Measurements from ENCODE around the gene GPR87.

GPR87 gene

GRCh38 chr3:151329363-151329762 is 12.7 kb upstream of the GPR87 start, which contains the start of gene P2RY13:
P2RY13 (minus strand) TSS chr3:151329549; CDS start chr3:151329528, 21 bp downstream.
- no peak for TF ChIP-seq CTCF (conservative IDR thresholded peaks at IDR 0.05; ENCODE audit: low read depth, low read length)
- no peak within 1 kb of the TSS for H3K4me3 ChIP-seq (ENCODE audit: low read depth, low read length)

GRCh38 chr3:151328298-151328995 is 11.8 kb upstream of the GPR87 start:
- TF ChIP-seq CTCF (conservative IDR thresholded peaks at IDR 0.05; ENCODE audit: low read depth, low read length) = no peak
- DNase-seq (ENCODE audit: low read depth) = peak; percentile 50
- no peak overlapping the region for H3K4me3 ChIP-seq (ENCODE audit: low read depth, low read length)

More at GRCh38 chr3:151329363-151329762, 12.7 kb upstream of the GPR87 start, which contains the start of gene P2RY13:
- no peak for DNase-seq (ENCODE audit: low read depth)

GRCh38 chr3:151327571-151328198 is 11.1 kb upstream of the GPR87 start:
- no peak overlapping the region for H3K4me3 ChIP-seq (ENCODE audit: low read depth, low read length)
- TF ChIP-seq CTCF (conservative IDR thresholded peaks at IDR 0.05; ENCODE audit: low read depth, low read length) = peak; percentile 52
- DNase-seq (ENCODE audit: low read depth) = peak; percentile 59

GRCh38 chr3:151322511-151322910 is 5.9 kb upstream of the GPR87 start:
- TF ChIP-seq CTCF (conservative IDR thresholded peaks at IDR 0.05; ENCODE audit: low read depth, low read length) = no peak
- DNase-seq (ENCODE audit: low read depth) = no peak
- H3K4me3 ChIP-seq (ENCODE audit: low read depth, low read length) = no peak overlapping the region

- DNase-seq (ENCODE audit: low read depth) = no peak
- TF ChIP-seq CTCF (conservative IDR thresholded peaks at IDR 0.05; ENCODE audit: low read depth, low read length) = no peak
- no peak overlapping the region for H3K4me3 ChIP-seq (ENCODE audit: low read depth, low read length)
These were observed 4.9 kb upstream of the GPR87 start for GRCh38 chr3:151321526-151321925.

- no peak for DNase-seq (ENCODE audit: low read depth)
- TF ChIP-seq CTCF (conservative IDR thresholded peaks at IDR 0.05; ENCODE audit: low read depth, low read length) = no peak
- no peak overlapping the region for H3K4me3 ChIP-seq (ENCODE audit: low read depth, low read length)
These were observed 3.5 kb upstream of the GPR87 start for GRCh38 chr3:151320131-151320530.
